Spleen (tissue), 7 donors: ENCODE data around the gene NCR3LG1.

Experiments
- CTCF ChIP-seq, 11 experiments: fragments of 200-600 bp in 7 of 11; fragments of 450-650 bp in 4 of 11; sonication (generic) in 4 of 11; IDR thresholded peaks in 8 of 11; conservative IDR thresholded peaks in 3 of 11; 1 replicate in 7 of 11; 2 replicates in 4 of 11; pipeline versions ENCODE4 v1.4.0 to v1.8.0; 2016 to 2021; ENCODE audit warnings: antibody characterized with exemption in 11 of 11, inconsistent platforms in 4 of 11, mild to moderate bottlenecking in 1 of 11
- POLR2AphosphoS5 ChIP-seq, 3 donors: sonication (generic); formaldehyde crosslinking; IDR thresholded peaks; one replicate each; pipeline ENCODE4 v1.5.1; 2017; ENCODE audit warnings: antibody characterized with exemption in 3 of 3
- donor health status: DM: no; HTN: no; CAD: no; lungs with moderate emphysema.
- donor health status: DM: no; HTN: no; CAD: no.
- donor health status: DM: no; HTN: no; CAD: no.

- TF ChIP-seq CTCF (IDR thresholded peaks at IDR 0.05 in 8 of 11, conservative IDR thresholded peaks at IDR 0.05 in 3 of 11) (no peak), POLR2AphosphoS5 (IDR thresholded peaks at IDR 0.05) (no peak)
These were observed 38.0 kb upstream of the NCR3LG1 start for GRCh38 chr11:17313349-17314231.
